H1 (cell line): Measurements from ENCODE around the gene PORCN. TPM values are rescaled to one million over a fixed set of nuclear protein-coding genes. Genes with fewer than 3 reads are reported as not detected.

Source experiments
- CTCF ChIA-PET: fragments of 300-600 bp; sonication (Branson Sonifier 250); formaldehyde crosslinking; loops from one replicate; lab custom pipeline; 2021; ENCODE audit not compliant: partially characterized antibody; lab: Charles Lee
- POLR2A ChIA-PET: fragments of 300-600 bp; sonication (Branson Sonifier 250); formaldehyde crosslinking; loops from one replicate; lab custom pipeline; 2021; ENCODE audit warnings: inconsistent platforms; ENCODE audit not compliant: partially characterized antibody; lab: Charles Lee
- DNase-seq, 2 experiments: peaks; one replicate each; pipeline versions ENCODE4 v3.0.0 to v3.0.0-alpha.2; 2010 to 2022; ENCODE audit warnings: low spot score in 2 of 2, low read depth in 1 of 2, mixed read lengths in 1 of 2
- FAIRE-seq: peaks from 2 replicates; lab custom pipeline; 2011; peaks lifted over from hg19 to GRCh38; lab: Jason Lieb, UNC
- H2AFZ ChIP-seq: 2 replicates; pipeline ENCODE4 v1.8.1; 2012; ENCODE audit warnings: low read length, inconsistent platforms
- H2AK5ac ChIP-seq: 2 replicates; pipeline ENCODE4 v1.6.1; 2013; ENCODE audit warnings: low read depth, low read length
- H2BK120ac ChIP-seq: replicated peaks from 2 replicates; pipeline ENCODE3; 2013; ENCODE audit warnings: low read depth, low read length, inconsistent platforms
- H2BK12ac ChIP-seq: 2 replicates; pipeline ENCODE4 v1.6.1; 2013; ENCODE audit warnings: low read depth, low read length
- H2BK15ac ChIP-seq: 2 replicates; pipeline ENCODE4 v1.6.1; 2013; ENCODE audit warnings: low read length
- H2BK20ac ChIP-seq: 2 replicates; pipeline ENCODE4 v1.6.1; 2013; ENCODE audit warnings: low read length
- H2BK5ac ChIP-seq: 2 replicates; pipeline ENCODE4 v1.6.1; 2013; ENCODE audit warnings: low read depth, low read length
- H3K14ac ChIP-seq: 2 replicates; pipeline ENCODE4 v1.6.1; 2013; ENCODE audit warnings: inconsistent platforms; ENCODE audit not compliant: insufficient read length
- H3K18ac ChIP-seq: 2 replicates; pipeline ENCODE4 v1.6.1; 2013; ENCODE audit warnings: low read length; ENCODE audit errors: extremely low read depth
- H3K23ac ChIP-seq: 2 replicates; pipeline ENCODE4 v1.6.1; 2013; ENCODE audit warnings: inconsistent platforms; ENCODE audit not compliant: insufficient read length
- H3K23me2 ChIP-seq: 2 replicates; pipeline ENCODE4 v1.6.1; 2013; ENCODE audit warnings: low read depth, low read length
- H3K27ac ChIP-seq: 2 replicates; pipeline ENCODE4 v1.6.1; 2011; ENCODE audit warnings: low read depth, low read length, inconsistent platforms
- H3K27me3 ChIP-seq, 4 experiments: replicated peaks in 1 of 4; 1 replicate in 1 of 4; 2 replicates in 3 of 4; pipeline versions ENCODE4 v1.6.1 to v1.8.1; 2011 to 2013; ENCODE audit warnings: low read length in 3 of 4, mild to moderate bottlenecking in 3 of 4, inconsistent platforms in 2 of 4, mixed read lengths in 2 of 4, moderate library complexity in 1 of 4; ENCODE audit not compliant: control insufficient read depth in 3 of 4, insufficient read depth in 3 of 4; ENCODE audit errors: extremely low read depth in 1 of 4
- H3K36me3 ChIP-seq, 4 experiments: 2 replicates each; pipeline versions ENCODE4 v1.6.1 to v1.8.1; 2011 to 2013; ENCODE audit warnings: mild to moderate bottlenecking in 4 of 4, low read length in 3 of 4, moderate library complexity in 2 of 4, control low read depth in 1 of 4, inconsistent platforms in 1 of 4; ENCODE audit not compliant: insufficient read depth in 4 of 4, control insufficient read depth in 2 of 4
- H3K4ac ChIP-seq: replicated peaks from 2 replicates; pipeline ENCODE3; 2013; ENCODE audit warnings: low read length, low read depth, mixed read lengths, inconsistent platforms; ENCODE audit not compliant: insufficient read length
- H3K4me1 ChIP-seq, 4 experiments: replicated peaks in 1 of 4; 1 replicate in 1 of 4; 2 replicates in 3 of 4; pipeline versions ENCODE4 v1.6.1 to v1.8.1; 2011 to 2013; ENCODE audit warnings: low read length in 3 of 4, inconsistent platforms in 2 of 4, mixed read lengths in 1 of 4; ENCODE audit not compliant: insufficient read depth in 4 of 4, control insufficient read depth in 3 of 4
- H3K4me2 ChIP-seq, 2 experiments: 2 replicates each; pipeline versions ENCODE4 v1.6.1 to v1.8.1; 2011 to 2013; ENCODE audit warnings: low read depth in 2 of 2, low read length in 2 of 2, control low read depth in 1 of 2, inconsistent platforms in 1 of 2, mild to moderate bottlenecking in 1 of 2; ENCODE audit not compliant: insufficient read depth in 1 of 2
- H3K4me3 ChIP-seq, 4 experiments: fragments of 200-600, 300-600 bp in 1 of 4; sonication (generic), shearing (Covaris generic), sonication (Bioruptor Twin) in 1 of 4; 2 replicates each; pipeline versions ENCODE4 v1.5.1 to v1.8.1; 2011 to 2016; ENCODE audit warnings: low read length in 4 of 4, low read depth in 3 of 4, control low read depth in 2 of 4, inconsistent platforms in 2 of 4, mild to moderate bottlenecking in 2 of 4, mixed read lengths in 1 of 4, moderate library complexity in 1 of 4; ENCODE audit not compliant: insufficient read depth in 2 of 4; ENCODE audit errors: extremely low read depth in 1 of 4
- H3K56ac ChIP-seq: replicated peaks from 2 replicates; pipeline ENCODE3; 2013; ENCODE audit warnings: low read depth, mild to moderate bottlenecking, mixed read lengths, low read length, inconsistent platforms; ENCODE audit not compliant: insufficient read length
- H3K79me1 ChIP-seq: 2 replicates; pipeline ENCODE4 v1.6.1; 2013; ENCODE audit warnings: low read depth, low read length, control low read depth
- H3K79me2 ChIP-seq, 2 experiments: 2 replicates each; pipeline versions ENCODE4 v1.6.1 to v1.8.1; 2012 to 2013; ENCODE audit warnings: low read length in 2 of 2, mild to moderate bottlenecking in 2 of 2, inconsistent platforms in 1 of 2; ENCODE audit not compliant: insufficient read depth in 2 of 2, control insufficient read depth in 1 of 2
- H3K9ac ChIP-seq, 4 experiments: replicated peaks in 1 of 4; 1 replicate in 1 of 4; 2 replicates in 3 of 4; pipeline versions ENCODE4 v1.6.1 to v1.8.1; 2011 to 2013; ENCODE audit warnings: low read depth in 3 of 4, low read length in 3 of 4, control low read depth in 2 of 4, mild to moderate bottlenecking in 2 of 4, moderate library complexity in 2 of 4, inconsistent platforms in 1 of 4; ENCODE audit errors: extremely low read depth in 1 of 4
- H3K9me3 ChIP-seq, 2 experiments: 2 replicates each; pipeline versions ENCODE4 v1.6.1 to v1.8.1; 2012 to 2013; ENCODE audit warnings: mild to moderate bottlenecking in 2 of 2, moderate library complexity in 2 of 2, control low read depth in 1 of 2, inconsistent platforms in 1 of 2, low read depth in 1 of 2, low read length in 1 of 2, mixed read lengths in 1 of 2; ENCODE audit not compliant: insufficient read depth in 2 of 2
- H4K20me1 ChIP-seq, 2 experiments: replicated peaks in 1 of 2; 2 replicates each; pipeline versions ENCODE3 to v1.8.1; 2011 to 2013; ENCODE audit warnings: inconsistent platforms in 2 of 2, low read length in 2 of 2, mild to moderate bottlenecking in 1 of 2; ENCODE audit not compliant: insufficient read depth in 2 of 2, control insufficient read depth in 1 of 2
- H4K5ac ChIP-seq: 2 replicates; pipeline ENCODE4 v1.6.1; 2013; ENCODE audit warnings: low read length, low read depth, mixed read lengths, inconsistent platforms; ENCODE audit not compliant: insufficient read length
- H4K8ac ChIP-seq: 2 replicates; pipeline ENCODE4 v1.8.0; 2013; ENCODE audit warnings: mild to moderate bottlenecking, moderate library complexity, low read length, inconsistent platforms; ENCODE audit not compliant: insufficient read depth; ENCODE audit errors: extremely low read depth
- H4K91ac ChIP-seq: replicated peaks from 2 replicates; pipeline ENCODE3; 2013; ENCODE audit warnings: low read length, mixed read lengths, inconsistent platforms; ENCODE audit not compliant: insufficient read length
- BACH1 ChIP-seq: IDR thresholded peaks from 2 replicates; pipeline ENCODE4 v1.6.1; 2012; ENCODE audit warnings: low read length, improper control_type of control experiment
- CBX5 ChIP-seq: fragments of 300-800, 300-1000 bp; sonication (generic); IDR thresholded peaks from 2 replicates; pipeline ENCODE4 v1.7.1; 2016; ENCODE audit warnings: antibody characterized with exemption, low read length, low read depth
- CEBPB ChIP-seq: IDR thresholded peaks from 2 replicates; pipeline ENCODE4 v1.6.1; 2012; ENCODE audit warnings: low read depth, low read length
- E2F6 ChIP-seq: IDR thresholded peaks from 2 replicates; pipeline ENCODE4 v1.6.1; 2012; ENCODE audit warnings: inconsistent platforms
- EGR1 ChIP-seq: IDR thresholded peaks from 2 replicates; pipeline ENCODE4 v1.6.1; 2011; ENCODE audit warnings: low read depth, low read length, borderline replicate concordance
- HDAC6 ChIP-seq: IDR thresholded peaks from one replicate; pipeline ENCODE4 v1.7.1; 2012; ENCODE audit warnings: low read depth, mild to moderate bottlenecking, inconsistent platforms, low read length, moderate library complexity
- NRF1 ChIP-seq: IDR thresholded peaks from 2 replicates; pipeline ENCODE4 v1.6.1; 2011; ENCODE audit warnings: mild to moderate bottlenecking, low read depth, low read length, improper control_type of control experiment
- POU5F1 ChIP-seq: IDR thresholded peaks from 2 replicates; pipeline ENCODE4 v1.6.1; 2011; ENCODE audit warnings: low read depth, mild to moderate bottlenecking, low read length, moderate library complexity
- RNF2 ChIP-seq: fragments of 200-900, 300-1000 bp; sonication (generic); IDR thresholded peaks from 2 replicates; pipeline ENCODE4 v1.7.1; 2016; ENCODE audit warnings: borderline replicate concordance, low read depth, mild to moderate bottlenecking, antibody characterized with exemption, low read length; ENCODE audit not compliant: poor library complexity, severe bottlenecking; ENCODE audit errors: missing control alignments
- SIN3A ChIP-seq, 2 experiments: IDR thresholded peaks in 1 of 2; conservative IDR thresholded peaks in 1 of 2; 2 replicates each; pipeline ENCODE4 v1.6.1; 2011 to 2012; ENCODE audit warnings: low read length in 2 of 2, improper control_type of control experiment in 1 of 2, low read depth in 1 of 2, mild to moderate bottlenecking in 1 of 2
- SIX5 ChIP-seq: IDR thresholded peaks from 2 replicates; pipeline ENCODE4 v1.6.1; 2011; ENCODE audit warnings: mild to moderate bottlenecking, low read depth, low read length
- SP1 ChIP-seq: IDR thresholded peaks from 2 replicates; pipeline ENCODE4 v1.6.1; 2011; ENCODE audit warnings: low read depth, low read length
- SP2 ChIP-seq: IDR thresholded peaks from 2 replicates; pipeline ENCODE4 v1.6.1; 2012; ENCODE audit warnings: mild to moderate bottlenecking, low read length, inconsistent platforms
- SRF ChIP-seq: IDR thresholded peaks from 2 replicates; pipeline ENCODE4 v1.6.1; 2011; ENCODE audit warnings: mild to moderate bottlenecking, low read depth, low read length, moderate library complexity
- TAF1 ChIP-seq: IDR thresholded peaks from 2 replicates; pipeline ENCODE4 v1.6.1; 2011; ENCODE audit warnings: mild to moderate bottlenecking, low read depth, low read length
- WGBS, 2 experiments: shearing (Covaris generic) in 1 of 2; methylation state at CpG; one replicate each; pipeline versions ENCODE4 v1.1.6 to v1.1.7; 2013 to 2015; ENCODE audit warnings: low lambda C conversion rate in 2 of 2, mixed read lengths in 2 of 2, inconsistent platforms in 1 of 2, low coverage in 1 of 2, missing lambda C conversion rate in 1 of 2; ENCODE audit not compliant: insufficient replicate concordance in 2 of 2, insufficient coverage in 1 of 2, insufficient read length in 1 of 2; ENCODE audit errors: extremely low coverage in 1 of 2, missing lambda C conversion rate in 1 of 2; 5-methylcytosine and 5-hydroxymethylcytosine counted together
- polyA plus RNA-seq, 7 experiments: library from polyadenylated mRNA; depleted of rRNA in 3 of 7; stranded (reverse) in 5 of 7; unstranded in 2 of 7; fragments of >200 nt in 5 of 7; fragments of 200-250 nt in 2 of 7; gene quantifications; 1 replicate in 5 of 7; 2 replicates in 1 of 7; 4 replicates in 1 of 7; pipeline versions ENCODE4 v1.2.1 to v1.2.3, GENCODE V29; 2011 to 2013; ENCODE audit warnings: missing spikeins in 2 of 7, mixed read lengths in 2 of 7
- total RNA-seq: library from RNA; stranded (reverse); fragmentation: NEBNext Ultra II Directional; extraction: Animal tissue kit (Norgen Biotek cat#: 25700); gene quantifications from 2 replicates; pipeline ENCODE4 v1.2.1, GENCODE V29; 2021

PORCN gene
- total and polyA plus RNA-seq, 2 of the 8 experiments (the other 6 are each of a cell fraction or from before 2014, with no cell fraction given) = 14.6 to 34.1 TPM

GRCh38 chrX:48569958-48570357 is 61.2 kb downstream of the PORCN start:
- Histone ChIP-seq H3K4me3 (no peak overlapping the region), H3K27ac (no peak overlapping the region), H4K5ac (no peak overlapping the region), H3K9me3 (no peaks in the 10 kb centered on the region), H3K4me2 (no peak overlapping the region), H3K36me3 (no peaks in the 10 kb centered on the region; a peak in 1 of 8 replicates), H2BK120ac (no peak overlapping the region), H2BK20ac (no peak overlapping the region), H4K20me1 (no peaks in the 10 kb centered on the region), H2BK15ac (no peak overlapping the region), H3K9ac (no peak overlapping the region), H2BK12ac (no peak overlapping the region), H3K23ac (no peak overlapping the region), H2BK5ac (no peak overlapping the region), H3K56ac (no peak overlapping the region), H2AK5ac (no peak overlapping the region), H3K79me1 (no peaks in the 10 kb centered on the region), H3K79me2 (peaks cover 0 to 2% of the 10 kb centered on the region in 2 experiments; a peak in 2 of 4 replicates), H3K18ac (no peak overlapping the region), H2AFZ (no peak overlapping the region), H3K27me3 (no peaks in the 10 kb centered on the region), H4K91ac (no peak overlapping the region), H3K14ac (no peak overlapping the region), H3K4ac (no peak overlapping the region), H3K23me2 (0 out of 2 replicates have a peak, but pooled peaks cover under 1% of the 10 kb centered on the region), H3K4me1 (no peaks in the 10 kb centered on the region), H4K8ac (no peak overlapping the region)
- WGBS, 2 experiments = 90% methylated on average over 1 of the region's 1 CpG; no CpG with 5 or more reads in 1 of the 2 experiments
- ChIA-PET CTCF (no interaction called here), POLR2A (interaction anchor here (0.7 kb wide), 1 partner anchor 38 kb away, joined by 3 read pairs; no protein-coding TSS in a partner anchor)
- FAIRE-seq (no peak), DNase-seq (no peak)
- TF ChIP-seq SP1 (no peak), SP2 (no peak), RNF2 (no peak), E2F6 (no peak), SIX5 (no peak), EGR1 (no peak), POU5F1 (no peak), CEBPB (no peak), NRF1 (no peak), SIN3A (conservative IDR thresholded peaks at IDR 0.05 in 1 of 2, IDR thresholded peaks at IDR 0.05 in 1 of 2; ENCODE audit: low read depth in 1 of 2, low read length in 2 of 2) (no peak), CBX5 (no peak), HDAC6 (no peak), BACH1 (no peak), SRF (no peak), TAF1 (no peak)
